ENCODE data around the gene ZSWIM1. TPM values are rescaled to one million over a fixed set of nuclear protein-coding genes. Genes with fewer than 3 reads are reported as not detected.

ZSWIM1 gene
- total and polyA plus RNA-seq, 2 of the 13 experiments (the other 11 are each of a cell fraction or from before 2014, with no cell fraction given), result 9.5 to 11.7 TPM

DNA sequence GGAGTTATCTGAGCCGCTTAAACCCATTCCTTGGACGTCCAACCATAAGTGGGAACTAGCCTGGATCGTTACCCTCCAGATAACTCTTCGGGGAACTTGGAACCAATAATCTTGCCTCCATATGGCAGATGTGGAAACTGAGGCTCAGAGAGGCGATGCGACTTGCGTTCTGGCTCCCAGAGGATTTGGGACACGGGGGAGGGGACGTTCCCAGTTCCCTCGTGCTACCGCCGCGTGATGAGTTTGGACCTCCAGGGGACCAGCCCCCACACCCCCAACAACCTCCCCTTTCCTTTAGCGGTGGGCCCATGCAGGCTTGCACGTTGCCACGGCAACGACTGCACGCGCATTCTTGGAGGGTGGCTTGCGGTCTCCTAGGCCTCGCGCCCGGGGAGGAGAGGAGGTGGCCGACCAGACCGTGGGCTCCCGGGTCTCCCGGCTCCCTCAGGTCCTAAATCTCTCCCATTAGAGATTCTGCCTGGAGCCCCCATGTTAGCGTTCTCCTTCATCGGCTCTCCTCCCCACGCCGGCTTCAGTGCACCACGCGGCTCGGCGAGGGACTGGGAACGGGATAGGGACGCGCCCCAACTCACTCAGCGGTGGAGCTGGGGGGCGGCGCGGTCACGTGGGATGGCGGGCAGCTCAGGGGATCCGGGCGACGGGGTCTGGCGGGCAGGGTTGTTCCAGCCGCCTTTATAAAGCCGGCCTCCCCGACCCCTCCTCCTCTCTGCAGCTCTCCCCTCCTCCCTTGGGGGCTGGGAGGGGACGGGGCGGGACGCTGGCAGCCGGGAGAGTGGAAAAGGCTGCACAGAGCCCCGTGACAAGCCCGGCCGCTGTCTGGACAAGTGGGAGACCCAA, 30.7 kb downstream of the ZSWIM1 start, which contains the start of gene PLTP (continued):
- TF ChIP-seq, protein P1, sequence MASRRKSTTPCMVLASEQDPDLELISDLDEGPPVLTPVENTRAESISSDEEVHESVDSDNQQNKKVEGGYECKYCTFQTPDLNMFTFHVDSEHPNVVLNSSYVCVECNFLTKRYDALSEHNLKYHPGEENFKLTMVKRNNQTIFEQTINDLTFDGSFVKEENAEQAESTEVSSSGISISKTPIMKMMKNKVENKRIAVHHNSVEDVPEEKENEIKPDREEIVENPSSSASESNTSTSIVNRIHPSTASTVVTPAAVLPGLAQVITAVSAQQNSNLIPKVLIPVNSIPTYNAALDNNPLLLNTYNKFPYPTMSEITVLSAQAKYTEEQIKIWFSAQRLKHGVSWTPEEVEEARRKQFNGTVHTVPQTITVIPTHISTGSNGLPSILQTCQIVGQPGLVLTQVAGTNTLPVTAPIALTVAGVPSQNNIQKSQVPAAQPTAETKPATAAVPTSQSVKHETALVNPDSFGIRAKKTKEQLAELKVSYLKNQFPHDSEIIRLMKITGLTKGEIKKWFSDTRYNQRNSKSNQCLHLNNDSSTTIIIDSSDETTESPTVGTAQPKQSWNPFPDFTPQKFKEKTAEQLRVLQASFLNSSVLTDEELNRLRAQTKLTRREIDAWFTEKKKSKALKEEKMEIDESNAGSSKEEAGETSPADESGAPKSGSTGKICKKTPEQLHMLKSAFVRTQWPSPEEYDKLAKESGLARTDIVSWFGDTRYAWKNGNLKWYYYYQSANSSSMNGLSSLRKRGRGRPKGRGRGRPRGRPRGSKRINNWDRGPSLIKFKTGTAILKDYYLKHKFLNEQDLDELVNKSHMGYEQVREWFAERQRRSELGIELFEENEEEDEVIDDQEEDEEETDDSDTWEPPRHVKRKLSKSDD (CRISPR knock-in tag; IDR thresholded peaks at IDR 0.05; ENCODE audit: low read depth), result no peak
- TF ChIP-seq, protein P2, sequence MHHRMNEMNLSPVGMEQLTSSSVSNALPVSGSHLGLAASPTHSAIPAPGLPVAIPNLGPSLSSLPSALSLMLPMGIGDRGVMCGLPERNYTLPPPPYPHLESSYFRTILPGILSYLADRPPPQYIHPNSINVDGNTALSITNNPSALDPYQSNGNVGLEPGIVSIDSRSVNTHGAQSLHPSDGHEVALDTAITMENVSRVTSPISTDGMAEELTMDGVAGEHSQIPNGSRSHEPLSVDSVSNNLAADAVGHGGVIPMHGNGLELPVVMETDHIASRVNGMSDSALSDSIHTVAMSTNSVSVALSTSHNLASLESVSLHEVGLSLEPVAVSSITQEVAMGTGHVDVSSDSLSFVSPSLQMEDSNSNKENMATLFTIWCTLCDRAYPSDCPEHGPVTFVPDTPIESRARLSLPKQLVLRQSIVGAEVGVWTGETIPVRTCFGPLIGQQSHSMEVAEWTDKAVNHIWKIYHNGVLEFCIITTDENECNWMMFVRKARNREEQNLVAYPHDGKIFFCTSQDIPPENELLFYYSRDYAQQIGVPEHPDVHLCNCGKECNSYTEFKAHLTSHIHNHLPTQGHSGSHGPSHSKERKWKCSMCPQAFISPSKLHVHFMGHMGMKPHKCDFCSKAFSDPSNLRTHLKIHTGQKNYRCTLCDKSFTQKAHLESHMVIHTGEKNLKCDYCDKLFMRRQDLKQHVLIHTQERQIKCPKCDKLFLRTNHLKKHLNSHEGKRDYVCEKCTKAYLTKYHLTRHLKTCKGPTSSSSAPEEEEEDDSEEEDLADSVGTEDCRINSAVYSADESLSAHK (CRISPR knock-in tag; IDR thresholded peaks at IDR 0.05; ENCODE audit: borderline replicate concordance), result no peak
- TF ChIP-seq SUZ12 (IDR thresholded peaks at IDR 0.05; ENCODE audit: low read depth, low read length) (no peak), CBX1 (IDR thresholded peaks at IDR 0.05; ENCODE audit: low read depth) (peak; percentile 37), SETDB1 (CRISPR knock-in tag; IDR thresholded peaks at IDR 0.05; ENCODE audit: borderline replicate concordance) (no peak), EED (CRISPR knock-in tag; IDR thresholded peaks at IDR 0.05) (no peak), RELA (CRISPR knock-in tag; IDR thresholded peaks at IDR 0.05) (no peak), ZNF891 (CRISPR knock-in tag; IDR thresholded peaks at IDR 0.05) (no peak), ATF7-NPFF (CRISPR knock-in tag; IDR thresholded peaks at IDR 0.05; ENCODE audit: low read depth) (0 out of 2 replicates have a peak, but pooled peaks have one; percentile 2), ZNF331 (CRISPR knock-in tag; IDR thresholded peaks at IDR 0.05) (0 out of 2 replicates have a peak, but pooled peaks have one; percentile 14), MLLT10 (CRISPR knock-in tag; IDR thresholded peaks at IDR 0.05) (no peak), ZNF569 (CRISPR knock-in tag; IDR thresholded peaks at IDR 0.05; ENCODE audit: borderline replicate concordance) (no peak), DNMT1 (CRISPR knock-in tag; IDR thresholded peaks at IDR 0.05) (no peak), ZMYM4 (CRISPR knock-in tag; IDR thresholded peaks at IDR 0.05) (no peak; the same call in 1 of the 2 replicates), PPARG (CRISPR knock-in tag; conservative IDR thresholded peaks at IDR 0.05) (no peak), AKAP8 (CRISPR knock-in tag; IDR thresholded peaks at IDR 0.05) (no peak)
- TF ChIP-seq, protein P3, sequence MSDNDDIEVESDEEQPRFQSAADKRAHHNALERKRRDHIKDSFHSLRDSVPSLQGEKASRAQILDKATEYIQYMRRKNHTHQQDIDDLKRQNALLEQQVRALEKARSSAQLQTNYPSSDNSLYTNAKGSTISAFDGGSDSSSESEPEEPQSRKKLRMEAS (IDR thresholded peaks at IDR 0.05), result peak; percentile 24; the same call in 1 of the 2 replicates
- TF ChIP-seq, protein P4, sequence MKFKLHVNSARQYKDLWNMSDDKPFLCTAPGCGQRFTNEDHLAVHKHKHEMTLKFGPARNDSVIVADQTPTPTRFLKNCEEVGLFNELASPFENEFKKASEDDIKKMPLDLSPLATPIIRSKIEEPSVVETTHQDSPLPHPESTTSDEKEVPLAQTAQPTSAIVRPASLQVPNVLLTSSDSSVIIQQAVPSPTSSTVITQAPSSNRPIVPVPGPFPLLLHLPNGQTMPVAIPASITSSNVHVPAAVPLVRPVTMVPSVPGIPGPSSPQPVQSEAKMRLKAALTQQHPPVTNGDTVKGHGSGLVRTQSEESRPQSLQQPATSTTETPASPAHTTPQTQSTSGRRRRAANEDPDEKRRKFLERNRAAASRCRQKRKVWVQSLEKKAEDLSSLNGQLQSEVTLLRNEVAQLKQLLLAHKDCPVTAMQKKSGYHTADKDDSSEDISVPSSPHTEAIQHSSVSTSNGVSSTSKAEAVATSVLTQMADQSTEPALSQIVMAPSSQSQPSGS (CRISPR knock-in tag; IDR thresholded peaks at IDR 0.05), result no peak
- TF ChIP-seq, protein P5, sequence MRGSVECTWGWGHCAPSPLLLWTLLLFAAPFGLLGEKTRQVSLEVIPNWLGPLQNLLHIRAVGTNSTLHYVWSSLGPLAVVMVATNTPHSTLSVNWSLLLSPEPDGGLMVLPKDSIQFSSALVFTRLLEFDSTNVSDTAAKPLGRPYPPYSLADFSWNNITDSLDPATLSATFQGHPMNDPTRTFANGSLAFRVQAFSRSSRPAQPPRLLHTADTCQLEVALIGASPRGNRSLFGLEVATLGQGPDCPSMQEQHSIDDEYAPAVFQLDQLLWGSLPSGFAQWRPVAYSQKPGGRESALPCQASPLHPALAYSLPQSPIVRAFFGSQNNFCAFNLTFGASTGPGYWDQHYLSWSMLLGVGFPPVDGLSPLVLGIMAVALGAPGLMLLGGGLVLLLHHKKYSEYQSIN (CRISPR knock-in tag; IDR thresholded peaks at IDR 0.05; ENCODE audit: borderline replicate concordance), result no peak
- TF ChIP-seq, protein P6, sequence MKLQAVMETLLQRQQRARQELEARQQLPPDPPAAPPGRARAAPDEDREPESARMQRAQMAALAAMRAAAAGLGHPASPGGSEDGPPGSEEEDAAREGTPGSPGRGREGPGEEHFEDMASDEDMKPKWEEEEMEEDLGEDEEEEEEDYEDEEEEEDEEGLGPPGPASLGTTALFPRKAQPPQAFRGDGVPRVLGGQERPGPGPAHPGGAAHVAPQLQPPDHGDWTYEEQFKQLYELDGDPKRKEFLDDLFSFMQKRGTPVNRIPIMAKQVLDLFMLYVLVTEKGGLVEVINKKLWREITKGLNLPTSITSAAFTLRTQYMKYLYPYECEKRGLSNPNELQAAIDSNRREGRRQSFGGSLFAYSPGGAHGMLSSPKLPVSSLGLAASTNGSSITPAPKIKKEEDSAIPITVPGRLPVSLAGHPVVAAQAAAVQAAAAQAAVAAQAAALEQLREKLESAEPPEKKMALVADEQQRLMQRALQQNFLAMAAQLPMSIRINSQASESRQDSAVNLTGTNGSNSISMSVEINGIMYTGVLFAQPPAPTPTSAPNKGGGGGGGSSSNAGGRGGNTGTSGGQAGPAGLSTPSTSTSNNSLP (IDR thresholded peaks at IDR 0.05; ENCODE audit: low read depth, low read length), result no peak
